Stimulated activated CD4-positive, alpha-beta T cell treated with anti-CD3 and anti-CD28 coated beads, Interleukin-12 subunit alpha, Interleukin-12 subunit beta, amount 100 ng/mL, for 24 hours (primary cell): ENCODE data around the gene AFAP1.

Experiments
- DNase-seq, 2 experiments: peaks; one replicate each; pipeline ENCODE4 v3.0.0-alpha.2; 2020; ENCODE audit warnings: low read depth in 2 of 2

The AFAP1 gene

DNA sequence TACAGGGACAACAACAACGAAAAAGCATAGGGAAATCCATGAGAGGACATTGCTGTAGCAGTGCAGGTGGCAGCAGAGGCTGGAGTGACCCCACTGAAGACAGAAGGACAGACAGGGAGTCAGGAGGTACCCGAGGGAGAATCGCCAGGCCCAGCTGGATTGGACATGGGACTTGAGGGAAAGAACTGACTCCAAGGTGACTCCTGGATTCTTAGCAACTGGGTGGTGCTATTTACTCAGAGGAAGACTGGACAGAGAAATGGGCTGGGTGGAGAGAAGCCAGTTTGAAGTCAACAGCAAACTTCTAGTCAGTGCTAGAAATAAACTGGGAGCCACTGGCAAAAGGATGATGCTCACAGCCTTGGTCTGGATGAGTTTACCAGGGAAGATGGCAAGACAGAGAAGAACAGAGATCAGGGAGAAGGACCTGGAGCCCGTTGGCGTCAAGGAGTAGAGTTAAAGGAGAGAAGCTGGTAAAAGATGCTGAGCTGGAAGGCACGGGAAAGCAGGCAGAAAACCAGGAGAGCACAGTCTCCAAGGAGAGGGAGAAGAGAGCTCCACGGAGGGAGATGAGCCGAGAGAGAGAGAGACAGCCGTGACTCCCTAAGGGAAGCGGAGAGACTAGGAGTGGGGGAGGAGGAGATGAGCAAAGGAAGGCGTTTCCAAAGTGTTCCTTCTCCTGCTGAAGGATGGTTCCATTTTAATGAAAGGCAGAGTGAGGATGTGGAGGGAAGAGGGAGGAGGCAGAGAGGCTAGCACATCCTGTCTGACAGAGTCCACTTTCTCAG, 119.4 kb downstream of the AFAP1 start:
- no peak for DNase-seq

DNA sequence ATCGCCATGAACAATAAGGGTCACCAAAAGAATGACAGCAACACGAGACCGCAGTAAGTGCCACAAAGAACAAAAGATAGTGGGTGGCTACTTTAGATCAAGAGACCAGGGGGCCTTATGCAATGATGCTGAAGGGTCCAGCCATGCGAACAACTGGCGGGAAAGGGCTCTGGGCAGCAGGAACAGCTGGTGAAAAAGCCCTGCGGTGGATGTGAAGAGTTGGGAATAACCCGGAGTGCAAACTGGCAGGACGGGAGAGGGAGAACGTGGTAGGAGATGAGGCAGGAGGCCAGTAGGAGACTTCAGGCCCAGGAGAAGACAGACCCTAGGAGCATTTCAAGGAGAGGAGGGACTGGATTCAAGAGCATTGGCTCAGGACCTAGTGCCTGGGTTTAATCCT, 120.2 kb downstream of the AFAP1 start:
- DNase-seq, result no peak

DNA sequence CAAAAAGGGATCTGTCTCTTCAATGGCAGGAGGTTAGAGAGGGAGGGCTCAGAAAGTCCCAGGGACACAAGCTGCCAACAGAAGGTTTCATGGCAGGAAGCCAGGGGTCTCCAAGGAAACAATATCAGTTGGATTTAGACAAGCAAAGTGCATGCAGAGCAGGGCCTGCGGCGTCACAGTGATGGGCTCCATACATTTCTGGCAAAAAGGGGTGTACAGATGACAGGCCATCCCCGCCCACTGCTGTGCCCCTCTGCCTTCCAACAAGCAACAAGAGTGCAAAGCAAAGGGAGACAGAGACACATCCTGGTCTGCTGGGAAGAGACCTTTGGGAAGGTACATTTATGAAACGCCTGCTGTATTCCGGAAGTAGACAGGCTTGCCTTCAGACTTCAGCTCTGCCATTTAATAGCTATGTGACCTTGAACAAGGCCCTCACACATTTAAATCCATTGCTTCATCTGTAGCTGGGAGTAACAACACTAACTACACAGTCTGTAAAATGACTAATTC, 121.2 kb downstream of the AFAP1 start:
- DNase-seq, result no peak

- DNase-seq, result no peak
These were observed 121.7 kb downstream of the AFAP1 start for GRCh38 chr4:7817877-7818398.

DNA sequence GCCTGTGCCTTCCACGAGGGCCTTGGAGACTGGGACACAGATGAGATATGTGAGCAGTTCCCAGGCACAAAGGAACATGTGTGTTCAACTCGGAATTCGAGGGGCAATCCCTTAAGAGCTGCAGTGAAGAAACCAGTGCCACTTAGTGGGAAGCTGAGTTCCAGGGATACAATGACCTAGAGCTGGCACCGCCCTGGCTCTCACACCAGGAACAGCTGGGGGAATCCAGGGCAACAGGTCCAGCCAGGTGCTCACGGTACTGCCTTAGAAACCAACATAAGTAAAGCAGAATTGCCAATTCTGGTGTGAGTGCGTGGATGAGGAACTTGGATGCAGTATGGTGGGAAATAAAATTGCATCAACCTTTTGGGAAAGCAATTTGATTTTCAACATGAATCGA, 122.9 kb downstream of the AFAP1 start:
- no peak for DNase-seq

GRCh38 chr4:7815981-7816380, 123.7 kb downstream of the AFAP1 start:
- no peak for DNase-seq

DNA sequence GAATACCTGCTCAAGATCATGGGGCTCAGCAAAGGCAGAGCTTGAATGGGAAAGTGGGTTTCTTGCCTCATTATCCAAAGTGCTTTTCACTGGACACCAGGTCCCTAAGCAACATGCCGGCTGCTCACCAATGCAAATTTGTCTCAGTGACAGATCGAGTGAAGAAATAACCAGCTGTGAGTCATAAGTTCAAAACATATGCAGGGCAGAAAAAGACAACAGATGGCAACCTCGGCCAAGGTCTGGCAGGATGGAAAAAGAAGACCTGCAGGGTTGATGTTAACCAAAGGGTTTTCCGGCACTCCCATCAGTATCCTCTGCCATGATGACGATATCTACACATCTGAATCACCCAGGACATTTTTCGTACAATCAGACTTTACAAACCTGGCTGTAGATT, 124.1 kb downstream of the AFAP1 start:
- no peak for DNase-seq

DNA sequence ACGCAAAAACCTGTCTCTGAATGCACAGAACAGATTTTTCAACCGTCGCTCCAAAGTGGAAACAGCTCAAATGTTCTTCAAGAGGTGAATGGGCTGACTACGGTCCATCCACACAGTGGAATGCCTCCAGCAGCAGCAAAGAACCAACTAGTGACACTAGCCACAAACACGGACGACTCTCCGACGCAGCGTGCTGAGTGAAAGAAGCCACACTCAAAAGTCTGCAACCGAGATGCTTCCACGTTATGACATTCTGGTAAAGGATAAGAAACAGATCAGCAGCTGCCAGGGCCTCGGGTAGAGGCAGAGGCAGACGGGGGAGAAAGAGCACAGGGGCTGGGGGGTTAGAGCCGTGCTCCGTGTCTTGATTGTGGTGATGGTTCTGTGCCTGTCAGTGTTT, 125.2 kb downstream of the AFAP1 start:
- no peak for DNase-seq

DNA sequence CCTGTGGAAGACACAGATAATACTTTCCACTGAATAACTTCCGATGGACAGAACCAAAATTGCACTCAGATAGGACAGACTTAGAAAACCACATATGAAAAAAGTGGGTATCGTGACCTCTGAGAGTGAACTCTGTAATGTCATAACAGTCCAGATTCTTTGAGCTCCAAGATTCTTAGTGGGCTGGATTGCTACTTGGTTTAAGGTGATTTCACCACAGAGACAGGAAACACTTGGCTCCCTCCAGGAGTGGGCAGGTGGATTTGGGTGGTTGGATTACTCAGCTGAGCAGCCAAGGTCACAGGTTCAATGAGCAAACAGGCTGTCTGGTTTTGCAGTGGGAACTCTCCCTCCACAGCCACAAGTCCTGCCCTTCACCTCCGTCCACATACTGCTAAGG, 126.0 kb downstream of the AFAP1 start:
- DNase-seq, result no peak

DNA sequence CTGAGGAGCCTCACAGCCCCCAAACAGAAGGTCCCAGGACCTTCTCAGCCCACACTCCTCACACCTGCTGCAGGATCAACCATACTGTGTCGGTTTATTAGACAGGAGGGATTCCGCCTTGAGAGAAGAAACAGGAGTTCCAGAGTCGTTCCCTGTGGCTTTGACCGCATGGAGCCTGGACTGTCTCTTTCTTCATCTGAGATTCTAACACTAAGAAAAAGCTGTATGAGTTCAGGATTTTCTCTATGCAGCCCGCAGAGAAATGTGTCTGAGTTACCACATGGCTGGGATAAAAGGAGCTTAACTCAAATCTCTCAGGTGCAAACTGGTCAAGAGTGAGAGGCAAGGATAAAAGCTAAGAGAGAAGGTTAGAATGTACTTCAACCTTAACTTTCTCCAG, 126.7 kb downstream of the AFAP1 start:
- no peak for DNase-seq

DNA sequence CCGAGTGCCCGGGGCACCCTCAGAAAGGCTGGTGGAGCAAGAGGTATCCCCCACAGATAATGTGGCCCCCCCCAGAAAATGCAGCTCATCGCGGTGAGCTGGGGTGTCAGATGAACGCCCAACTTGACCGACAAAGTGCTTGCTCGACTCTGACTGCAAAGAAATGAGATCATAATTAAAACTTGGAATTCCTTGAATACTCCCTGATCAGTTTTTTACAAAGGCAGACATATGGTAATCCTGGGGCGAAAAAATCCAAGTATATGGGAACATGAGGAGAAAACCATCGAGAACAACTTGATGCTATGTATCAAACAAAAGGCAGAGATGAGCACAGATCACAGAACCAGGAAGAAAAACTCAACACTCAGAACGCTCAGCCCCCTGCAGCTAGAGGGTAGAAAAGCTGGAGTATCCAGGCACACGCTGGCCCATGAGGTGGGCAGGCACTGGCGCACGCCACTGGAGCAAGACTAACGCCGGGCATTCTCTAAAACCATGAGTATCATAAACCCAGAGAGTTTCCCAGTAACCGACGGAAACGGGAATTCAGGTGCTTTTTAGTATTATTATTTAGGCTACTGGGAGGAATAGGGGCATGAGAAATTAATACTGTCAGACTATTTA, 127.3 kb downstream of the AFAP1 start:
- DNase-seq, result no peak

DNA sequence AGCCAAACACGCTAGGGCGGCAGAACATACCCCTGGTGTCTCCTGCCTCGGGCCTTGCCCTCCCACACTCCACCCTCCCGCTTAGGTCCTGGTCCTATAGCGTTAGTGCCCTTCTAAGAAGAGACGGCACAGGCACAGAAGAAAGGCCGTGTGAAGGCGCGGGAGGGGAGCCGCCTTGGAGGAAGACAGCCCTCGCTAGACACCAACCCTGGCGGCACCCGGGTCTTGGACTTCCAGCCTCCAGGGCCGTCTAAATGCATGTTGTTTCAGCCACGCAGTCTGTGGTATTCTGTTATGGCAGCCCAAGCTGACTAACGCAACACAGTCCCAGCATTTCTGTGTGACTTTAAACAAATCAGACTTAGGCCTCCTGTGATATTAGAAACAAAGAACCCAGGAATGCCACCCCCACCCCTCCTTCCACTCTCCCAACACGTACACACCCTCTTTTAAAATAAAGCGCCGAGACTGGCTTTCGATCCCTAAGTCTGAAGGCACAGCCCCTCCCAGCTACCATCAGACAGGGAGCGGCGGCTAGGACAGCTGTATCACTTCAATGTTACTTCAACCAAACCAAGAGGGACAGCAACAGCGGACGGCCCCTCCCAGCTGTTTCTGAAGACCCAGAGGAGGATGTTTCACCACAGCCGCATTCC, 128.0 kb downstream of the AFAP1 start:
- DNase-seq, result no peak

DNA sequence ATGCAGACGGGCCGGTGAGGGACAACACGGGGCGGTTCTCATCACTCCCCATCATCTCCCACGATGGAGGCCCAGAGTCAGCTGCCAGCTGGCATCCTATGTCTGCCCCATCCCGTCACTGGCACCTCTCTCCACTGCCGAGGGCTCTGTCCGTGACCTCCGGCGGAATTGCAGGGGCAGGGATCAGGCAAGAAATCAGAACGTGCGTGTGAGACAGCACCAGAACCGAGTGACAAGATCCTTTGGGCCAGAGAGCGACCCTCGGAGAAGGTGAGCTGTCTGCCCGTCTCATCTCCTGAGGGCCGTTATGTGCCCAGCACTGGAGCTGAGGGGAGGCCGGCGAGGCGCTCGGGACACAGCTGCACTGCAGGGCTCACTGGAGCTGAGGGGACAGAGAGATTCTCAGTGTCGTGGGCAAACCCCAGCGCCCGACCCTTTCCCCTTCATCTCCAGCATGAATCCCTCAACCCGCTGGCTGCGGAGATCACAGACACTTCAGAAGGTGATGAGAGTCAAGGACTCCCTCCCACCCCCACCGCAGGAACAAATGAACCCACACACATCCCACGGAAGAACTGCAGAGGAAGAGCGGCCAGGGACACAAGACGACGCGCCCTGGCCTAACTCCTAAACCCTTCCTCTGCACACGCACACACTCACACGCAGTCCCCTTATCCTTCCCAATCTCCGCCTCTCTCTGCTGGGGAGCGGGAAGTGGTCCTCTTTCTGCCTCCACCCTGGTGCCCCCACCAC, 128.7 kb downstream of the AFAP1 start:
- no peak for DNase-seq

GRCh38 chr4:7808752-7809151, 130.9 kb downstream of the AFAP1 start:
- no peak for DNase-seq

DNA sequence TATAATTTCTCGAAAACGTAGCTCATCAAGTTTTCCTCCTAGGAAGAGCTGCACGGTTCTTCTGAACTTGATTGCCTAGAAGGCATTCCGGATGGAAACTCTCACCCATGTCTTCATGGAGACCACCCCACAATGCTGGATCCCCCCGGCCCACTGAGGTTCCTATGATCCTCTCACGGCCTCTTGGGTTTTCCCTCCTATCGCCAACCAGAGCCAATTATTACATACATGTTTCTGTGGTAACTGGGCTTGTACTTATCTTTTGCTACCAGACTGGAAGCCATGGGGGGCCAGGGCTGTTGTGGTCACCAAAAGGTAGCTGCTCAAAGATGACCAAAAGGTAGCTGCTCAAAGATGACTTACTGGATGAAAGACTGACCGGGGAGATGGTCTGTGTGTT, 131.5 kb downstream of the AFAP1 start:
- no peak for DNase-seq

DNA sequence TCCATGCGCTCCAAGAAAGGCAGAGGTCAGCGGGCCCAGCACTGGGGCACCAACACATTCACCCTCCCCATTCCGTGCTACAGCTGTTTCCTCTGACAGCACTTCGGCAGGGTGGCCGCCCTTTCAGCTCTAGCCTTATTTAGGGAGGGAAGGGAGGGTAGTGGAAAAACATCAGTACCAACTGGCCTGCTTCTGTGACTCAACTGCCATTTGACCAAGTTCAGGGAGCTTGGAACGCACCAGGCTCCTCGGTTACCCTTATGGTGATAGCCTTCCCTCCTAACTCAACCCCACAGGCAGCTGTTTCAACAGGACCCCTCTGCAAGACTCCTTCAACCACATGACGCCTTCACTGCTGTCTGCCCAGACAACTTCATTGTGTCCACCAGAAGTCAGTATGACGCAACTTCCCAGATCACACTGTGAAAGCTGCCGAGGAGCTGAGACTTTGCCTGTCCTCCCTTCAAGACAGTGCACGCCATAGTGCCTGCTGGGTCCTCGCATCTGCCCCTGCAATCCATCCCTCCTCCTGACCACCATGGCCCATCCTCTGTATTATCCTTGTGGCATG, 132.2 kb downstream of the AFAP1 start:
- DNase-seq, result no peak

GRCh38 chr4:7806338-7807090, 133.1 kb downstream of the AFAP1 start:
- no peak for DNase-seq

- DNase-seq, result no peak
These were observed 133.9 kb downstream of the AFAP1 start for GRCh38 chr4:7805533-7806337.

DNA sequence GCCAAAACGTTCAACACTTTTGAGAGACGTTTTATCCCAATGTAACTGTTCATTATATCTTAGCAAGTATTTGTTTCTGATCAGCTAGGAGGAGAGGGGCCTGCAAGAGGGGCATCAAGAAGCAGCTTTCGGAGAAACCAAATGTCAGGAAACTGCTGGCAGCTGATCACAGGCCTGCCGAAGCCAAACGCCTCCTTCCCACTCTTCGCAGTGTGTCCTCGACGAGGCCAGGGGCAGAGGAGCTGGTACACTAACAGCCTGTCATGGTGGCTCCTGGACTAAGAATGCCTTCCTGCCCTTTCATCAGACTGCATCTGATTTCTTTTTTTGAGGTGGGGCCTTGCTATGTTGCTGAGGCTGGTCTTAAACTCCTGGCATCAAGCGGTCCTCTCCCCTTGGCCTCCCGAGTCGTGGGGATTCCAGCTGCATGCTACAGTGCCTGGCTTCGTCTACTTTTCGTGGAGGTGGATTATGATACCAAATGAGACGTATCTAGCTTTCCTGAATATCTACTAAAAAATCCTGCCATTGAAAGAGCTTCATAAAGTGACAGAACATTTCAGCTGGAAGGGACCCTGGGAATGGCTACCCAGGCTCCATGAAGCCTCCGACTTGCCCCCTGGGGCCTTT, 134.8 kb downstream of the AFAP1 start:
- no peak for DNase-seq
